GM18499 (cell line): Measurements from ENCODE around the gene RPS16.
"Not testable (repeated sequence)": the region's sequence is repeated elsewhere in the genome, so short reads cannot be mapped to it uniquely, and the experiment has no call there.

Source experiments
- ATAC-seq: cut with Tn5 transposase; IDR thresholded peaks from one replicate; pipeline ENCODE4 v1.9.1; 2021; ENCODE audit warnings: moderate number of reproducible peaks; ENCODE audit not compliant: insufficient read depth, unreplicated experiment

Gene RPS16

GRCh38 chr19:39451257-39451656 lies 15.5 kb upstream of the RPS16 start:
- not testable (repeated sequence) for ATAC-seq

- no peak for ATAC-seq
Measured at GRCh38 chr19:39449116-39449797, 13.5 kb upstream of the RPS16 start.

GRCh38 chr19:39448271-39448670 lies 12.5 kb upstream of the RPS16 start:
- no peak for ATAC-seq

- no peak for ATAC-seq
Measured at GRCh38 chr19:39446365-39447084, 10.8 kb upstream of the RPS16 start.

- ATAC-seq: peak; percentile 47
Measured at GRCh38 chr19:39445196-39446111, 9.7 kb upstream of the RPS16 start, which contains the start of gene SUPT5H. TSS of gene SUPT5H (plus strand) at chr19:39445582. CDS start at chr19:39445891, 309 bp downstream.

GRCh38 chr19:39444598-39445195 lies 8.9 kb upstream of the RPS16 start:
- ATAC-seq: no peak

GRCh38 chr19:39438270-39438934 lies 2.7 kb upstream of the RPS16 start:
- no peak for ATAC-seq

GRCh38 chr19:39436350-39436716 lies 584 bp upstream of the RPS16 start:
- ATAC-seq: no peak

GRCh38 chr19:39434123-39435076 lies 1.3 kb downstream of the RPS16 start:
- no peak for ATAC-seq

- ATAC-seq: no peak
Measured at GRCh38 chr19:39433480-39434079, 2.2 kb downstream of the RPS16 start.

- ATAC-seq: no peak
Measured at GRCh38 chr19:39432677-39433025, 3.1 kb downstream of the RPS16 start.

GRCh38 chr19:39430675-39431593 lies 4.8 kb downstream of the RPS16 start:
- ATAC-seq: peak; percentile 42

- ATAC-seq: no peak
Measured at GRCh38 chr19:39428283-39429112, 7.3 kb downstream of the RPS16 start.

- no peak for ATAC-seq
Measured at GRCh38 chr19:39427707-39428106, 8.0 kb downstream of the RPS16 start.

GRCh38 chr19:39426170-39426569 lies 9.6 kb downstream of the RPS16 start:
- no peak for ATAC-seq

GRCh38 chr19:39425744-39426143 lies 10.0 kb downstream of the RPS16 start:
- ATAC-seq: no peak

GRCh38 chr19:39424934-39425333 lies 10.8 kb downstream of the RPS16 start:
- no peak for ATAC-seq
